Keratinocyte (primary cell): ENCODE results near the gene TFF3. TPM values are rescaled to one million over a fixed set of nuclear protein-coding genes. Genes with fewer than 3 reads are reported as not detected.

Experiments
- DNase-seq: peaks from one replicate; pipeline ENCODE4 v3.0.0-alpha.2; 2011; ENCODE audit warnings: low read depth, missing footprints, low spot score
- FAIRE-seq: peaks from 2 replicates; lab custom pipeline; 2011; peaks lifted over from hg19 to GRCh38; lab: Jason Lieb, UNC
- H2AFZ ChIP-seq: 2 replicates; pipeline ENCODE4 v1.6.0; 2012; ENCODE audit warnings: low read length, control low read depth, inconsistent platforms; ENCODE audit not compliant: control insufficient read depth
- H3K27ac ChIP-seq: 2 replicates; pipeline ENCODE4 v1.5.1; 2011; ENCODE audit warnings: low read length; ENCODE audit not compliant: control insufficient read depth, insufficient read depth
- H3K27me3 ChIP-seq: 3 replicates; pipeline ENCODE4 v1.6.0; 2011; ENCODE audit warnings: low read length; ENCODE audit not compliant: control insufficient read depth, insufficient read depth; ENCODE audit errors: extremely low read depth
- H3K36me3 ChIP-seq, 2 experiments: 2 replicates in 1 of 2; 3 replicates in 1 of 2; pipeline ENCODE4 v1.5.1; 2011; ENCODE audit warnings: low read length in 2 of 2, mild to moderate bottlenecking in 1 of 2; ENCODE audit not compliant: control insufficient read depth in 2 of 2, insufficient read depth in 2 of 2; ENCODE audit errors: extremely low read depth in 1 of 2
- H3K4me1 ChIP-seq: 3 replicates; pipeline ENCODE4 v1.5.1; 2011; ENCODE audit warnings: low read length; ENCODE audit not compliant: control insufficient read depth, insufficient read depth; ENCODE audit errors: extremely low read depth
- H3K4me2 ChIP-seq: 3 replicates; pipeline ENCODE4 v1.6.0; 2011; ENCODE audit warnings: low read depth, low read length; ENCODE audit not compliant: control insufficient read depth, insufficient read depth; ENCODE audit errors: extremely low read depth
- H3K4me3 ChIP-seq, 3 experiments: fragments of 200-600 bp in 1 of 3; sonication (generic) in 1 of 3; 2 replicates in 2 of 3; 3 replicates in 1 of 3; pipeline ENCODE4 v1.5.1; 2011 to 2016; ENCODE audit warnings: low read length in 3 of 3, mild to moderate bottlenecking in 3 of 3, control low read depth in 2 of 3, inconsistent platforms in 1 of 3, low read depth in 1 of 3, mixed read lengths in 1 of 3, mixed run types in 1 of 3, moderate library complexity in 1 of 3; ENCODE audit not compliant: control insufficient read depth in 2 of 3, insufficient read depth in 2 of 3; ENCODE audit errors: extremely low read depth in 1 of 3
- H3K79me2 ChIP-seq: 2 replicates; pipeline ENCODE4 v1.6.0; 2012; ENCODE audit warnings: low read length; ENCODE audit not compliant: control insufficient read depth, insufficient read depth
- H3K9ac ChIP-seq: 3 replicates; pipeline ENCODE4 v1.6.0; 2011; ENCODE audit warnings: low read length; ENCODE audit not compliant: control insufficient read depth, insufficient read depth; ENCODE audit errors: extremely low read depth
- H3K9me1 ChIP-seq: 3 replicates; pipeline ENCODE4 v1.6.0; 2011; ENCODE audit warnings: low read length; ENCODE audit not compliant: control insufficient read depth, insufficient read depth; ENCODE audit errors: extremely low read depth
- H3K9me3 ChIP-seq: 2 replicates; pipeline ENCODE4 v1.5.1; 2012; ENCODE audit warnings: low read depth, low read length; ENCODE audit not compliant: control insufficient read depth
- H4K20me1 ChIP-seq: 3 replicates; pipeline ENCODE4 v1.6.0; 2011; ENCODE audit warnings: low read length; ENCODE audit not compliant: control insufficient read depth, insufficient read depth; ENCODE audit errors: extremely low read depth
- EZH2 ChIP-seq: IDR thresholded peaks from one replicate; pipeline ENCODE4 v1.6.1; 2012; ENCODE audit warnings: inconsistent platforms, mild to moderate bottlenecking, low read length, moderate library complexity
- dilution Hi-C: fragments of 300-500 bp; cut with MboI; formaldehyde crosslinking; loops from one replicate; pipeline ENCODE4 v1.7.0; 2020; ENCODE audit warnings: low sequenced_read_pairs; ENCODE audit not compliant: extremely low pct_ligation_motif_present
- polyA plus RNA-seq, 5 experiments: library from polyadenylated mRNA; depleted of rRNA in 3 of 5; stranded (reverse) in 3 of 5; stranded (forward) in 1 of 5; unstranded in 1 of 5; fragments of >200 nt; gene quantifications; 1 replicate in 1 of 5; 2 replicates in 3 of 5; 3 replicates in 1 of 5; pipeline versions ENCODE4 v1.2.1 to v1.2.3, GENCODE V29; 2011 to 2012; ENCODE audit warnings: missing spikeins in 2 of 5, low read depth in 1 of 5, low replicate concordance in 1 of 5
- TF ChIP-seq, protein P1 (sequence below), 3 experiments: IDR thresholded peaks in 1 of 3; conservative IDR thresholded peaks in 1 of 3; optimal IDR thresholded peaks in 1 of 3; 2 replicates in 2 of 3; 3 replicates in 1 of 3; pipeline versions ENCODE3 to v1.5.1; 2011; ENCODE audit warnings: low read length in 3 of 3, mild to moderate bottlenecking in 3 of 3, moderate library complexity in 2 of 3, control low read depth in 1 of 3, inconsistent platforms in 1 of 3; ENCODE audit not compliant: insufficient read depth in 2 of 3; ENCODE audit errors: extremely low read depth in 1 of 3

Gene TFF3
- polyA plus RNA-seq, 1 donor (not counting 4 experiments of a cell fraction or from before 2014, with no cell fraction given), result not detected

- H3K36me3 ChIP-seq, result no peaks in the 10 kb centered on the region
- no peaks in the 10 kb centered on the region for H3K4me1 ChIP-seq
- DNase-seq, result no peak
- no peak for TF ChIP-seq EZH2
- TF ChIP-seq, protein P1, sequence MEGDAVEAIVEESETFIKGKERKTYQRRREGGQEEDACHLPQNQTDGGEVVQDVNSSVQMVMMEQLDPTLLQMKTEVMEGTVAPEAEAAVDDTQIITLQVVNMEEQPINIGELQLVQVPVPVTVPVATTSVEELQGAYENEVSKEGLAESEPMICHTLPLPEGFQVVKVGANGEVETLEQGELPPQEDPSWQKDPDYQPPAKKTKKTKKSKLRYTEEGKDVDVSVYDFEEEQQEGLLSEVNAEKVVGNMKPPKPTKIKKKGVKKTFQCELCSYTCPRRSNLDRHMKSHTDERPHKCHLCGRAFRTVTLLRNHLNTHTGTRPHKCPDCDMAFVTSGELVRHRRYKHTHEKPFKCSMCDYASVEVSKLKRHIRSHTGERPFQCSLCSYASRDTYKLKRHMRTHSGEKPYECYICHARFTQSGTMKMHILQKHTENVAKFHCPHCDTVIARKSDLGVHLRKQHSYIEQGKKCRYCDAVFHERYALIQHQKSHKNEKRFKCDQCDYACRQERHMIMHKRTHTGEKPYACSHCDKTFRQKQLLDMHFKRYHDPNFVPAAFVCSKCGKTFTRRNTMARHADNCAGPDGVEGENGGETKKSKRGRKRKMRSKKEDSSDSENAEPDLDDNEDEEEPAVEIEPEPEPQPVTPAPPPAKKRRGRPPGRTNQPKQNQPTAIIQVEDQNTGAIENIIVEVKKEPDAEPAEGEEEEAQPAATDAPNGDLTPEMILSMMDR (optimal IDR thresholded peaks at IDR 0.05 in 1 of 3, IDR thresholded peaks at IDR 0.05 in 1 of 3, conservative IDR thresholded peaks at IDR 0.05 in 1 of 3; ENCODE audit: extremely low read depth in 1 of 3, insufficient read depth in 2 of 3, low read length in 3 of 3), result no peak
- no peak overlapping the region for H2AFZ ChIP-seq
- H3K4me2 ChIP-seq, result no peak overlapping the region
- H3K9me3 ChIP-seq, result no peaks in the 10 kb centered on the region
- H3K9ac ChIP-seq, result no peak overlapping the region
- H4K20me1 ChIP-seq, result no peaks in the 10 kb centered on the region
- no peaks in the 10 kb centered on the region for H3K9me1 ChIP-seq
- no peak overlapping the region for H3K27ac ChIP-seq
- H3K27me3 ChIP-seq, result no peaks in the 10 kb centered on the region
- no peak overlapping the region for H3K4me3 ChIP-seq
- no peak for FAIRE-seq
- H3K79me2 ChIP-seq, result no peaks in the 10 kb centered on the region
- dilution Hi-C loops, result no loop called here
These were observed 28.8 kb downstream of the TFF3 start for GRCh38 chr21:42286416-42286815.

GRCh38 chr21:42285569-42286245 lies 29.5 kb downstream of the TFF3 start:
- TF ChIP-seq, protein P1 (optimal IDR thresholded peaks at IDR 0.05 in 1 of 3, IDR thresholded peaks at IDR 0.05 in 1 of 3, conservative IDR thresholded peaks at IDR 0.05 in 1 of 3; ENCODE audit: extremely low read depth in 1 of 3, insufficient read depth in 2 of 3, low read length in 3 of 3), result no peak
- no peak for TF ChIP-seq EZH2
- no peak overlapping the region for H3K9ac ChIP-seq
- no peaks in the 10 kb centered on the region for H3K9me3 ChIP-seq
- H3K4me1 ChIP-seq, result no peaks in the 10 kb centered on the region
- no peaks in the 10 kb centered on the region for H3K27me3 ChIP-seq
- no peaks in the 10 kb centered on the region for H4K20me1 ChIP-seq
- H3K79me2 ChIP-seq, result no peaks in the 10 kb centered on the region
- no peaks in the 10 kb centered on the region for H3K36me3 ChIP-seq
- no peak overlapping the region for H3K4me3 ChIP-seq
- no peak overlapping the region for H3K27ac ChIP-seq
- H3K9me1 ChIP-seq, result no peaks in the 10 kb centered on the region
- no peak overlapping the region for H2AFZ ChIP-seq
- H3K4me2 ChIP-seq, result no peak overlapping the region
- dilution Hi-C loops, result no loop called here
- no peak for DNase-seq
- FAIRE-seq, result no peak
